ENCODE data around the gene SIRPB1.
"Not testable (repeated sequence)": the region's sequence is repeated elsewhere in the genome, so short reads cannot be mapped to it uniquely, and the experiment has no call there.

The SIRPB1 gene

DNA sequence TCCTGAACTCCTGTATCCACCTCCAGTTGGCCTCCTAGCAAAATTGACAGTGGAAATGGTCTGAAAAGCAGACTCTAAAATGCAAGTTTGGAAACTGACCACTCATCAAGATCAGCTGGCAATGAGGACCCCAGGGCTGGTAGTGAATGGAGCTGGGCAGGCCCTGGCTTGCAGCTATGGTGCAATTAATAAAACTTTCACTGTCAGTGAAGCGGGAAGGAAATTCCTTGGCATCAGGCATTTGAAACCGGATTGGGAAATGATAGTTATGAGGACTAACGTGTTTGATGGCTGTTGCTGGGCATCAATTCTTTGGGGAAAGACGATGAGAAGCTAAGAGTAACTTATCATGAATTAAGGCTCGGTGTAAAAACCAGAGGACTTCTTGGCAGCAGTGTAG lies 19.1 kb downstream of the SIRPB1 start:
- TF ChIP-seq, protein P1, sequence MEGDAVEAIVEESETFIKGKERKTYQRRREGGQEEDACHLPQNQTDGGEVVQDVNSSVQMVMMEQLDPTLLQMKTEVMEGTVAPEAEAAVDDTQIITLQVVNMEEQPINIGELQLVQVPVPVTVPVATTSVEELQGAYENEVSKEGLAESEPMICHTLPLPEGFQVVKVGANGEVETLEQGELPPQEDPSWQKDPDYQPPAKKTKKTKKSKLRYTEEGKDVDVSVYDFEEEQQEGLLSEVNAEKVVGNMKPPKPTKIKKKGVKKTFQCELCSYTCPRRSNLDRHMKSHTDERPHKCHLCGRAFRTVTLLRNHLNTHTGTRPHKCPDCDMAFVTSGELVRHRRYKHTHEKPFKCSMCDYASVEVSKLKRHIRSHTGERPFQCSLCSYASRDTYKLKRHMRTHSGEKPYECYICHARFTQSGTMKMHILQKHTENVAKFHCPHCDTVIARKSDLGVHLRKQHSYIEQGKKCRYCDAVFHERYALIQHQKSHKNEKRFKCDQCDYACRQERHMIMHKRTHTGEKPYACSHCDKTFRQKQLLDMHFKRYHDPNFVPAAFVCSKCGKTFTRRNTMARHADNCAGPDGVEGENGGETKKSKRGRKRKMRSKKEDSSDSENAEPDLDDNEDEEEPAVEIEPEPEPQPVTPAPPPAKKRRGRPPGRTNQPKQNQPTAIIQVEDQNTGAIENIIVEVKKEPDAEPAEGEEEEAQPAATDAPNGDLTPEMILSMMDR (IDR thresholded peaks at IDR 0.05; ENCODE audit: low read depth, low read length), result no peak
- no peak overlapping the region for H3K4me3 ChIP-seq (replicated peaks in 1 of 2; ENCODE audit: low read depth in 2 of 2, low read length in 2 of 2)
- DNase-seq (ENCODE audit: low read depth in 2 of 2), result no peak

GRCh38 chr20:1595333-1595732 lies 24.5 kb downstream of the SIRPB1 start:
- H3K4me3 ChIP-seq (replicated peaks in 1 of 2; ENCODE audit: low read depth in 2 of 2, low read length in 2 of 2), result no peak overlapping the region
- DNase-seq (ENCODE audit: low read depth in 2 of 2), result no peak
- TF ChIP-seq, protein P1 (IDR thresholded peaks at IDR 0.05; ENCODE audit: low read depth, low read length), result no peak

- peak in 1 of 2 donors; percentile 21 for DNase-seq (ENCODE audit: low read depth in 2 of 2)
- H3K4me3 ChIP-seq (replicated peaks in 1 of 2; ENCODE audit: low read depth in 2 of 2, low read length in 2 of 2), result no peak overlapping the region
- TF ChIP-seq, protein P1 (IDR thresholded peaks at IDR 0.05; ENCODE audit: low read depth, low read length), result no peak
These were observed 31.0 kb downstream of the SIRPB1 start for GRCh38 chr20:1588533-1589460.

GRCh38 chr20:1587781-1588532 lies 31.9 kb downstream of the SIRPB1 start:
- no peak overlapping the region for H3K4me3 ChIP-seq (replicated peaks in 1 of 2; ENCODE audit: low read depth in 2 of 2, low read length in 2 of 2)
- DNase-seq (ENCODE audit: low read depth in 2 of 2), result no peak
- TF ChIP-seq, protein P1 (IDR thresholded peaks at IDR 0.05; ENCODE audit: low read depth, low read length), result no peak

- TF ChIP-seq, protein P1 (IDR thresholded peaks at IDR 0.05; ENCODE audit: low read depth, low read length), result no peak
- H3K4me3 ChIP-seq (replicated peaks in 1 of 2; ENCODE audit: low read depth in 2 of 2, low read length in 2 of 2), result no peak overlapping the region
- DNase-seq (ENCODE audit: low read depth in 2 of 2), result no peak
These were observed 40.3 kb downstream of the SIRPB1 start for GRCh38 chr20:1579488-1579887.

GRCh38 chr20:1577906-1578305 lies 41.9 kb downstream of the SIRPB1 start:
- TF ChIP-seq, protein P1 (IDR thresholded peaks at IDR 0.05; ENCODE audit: low read depth, low read length), result no peak
- DNase-seq (ENCODE audit: low read depth in 2 of 2), result no peak
- H3K4me3 ChIP-seq (replicated peaks in 1 of 2; ENCODE audit: low read depth in 2 of 2, low read length in 2 of 2), result no peak overlapping the region

- DNase-seq (ENCODE audit: low read depth in 2 of 2); H3K4me3 ChIP-seq (replicated peaks in 1 of 2; ENCODE audit: low read depth in 2 of 2, low read length in 2 of 2): not testable (repeated sequence)
These were observed 42.5 kb downstream of the SIRPB1 start for GRCh38 chr20:1577313-1577712.
